Measurements from ENCODE around the gene KLF16.

The KLF16 gene

DNA sequence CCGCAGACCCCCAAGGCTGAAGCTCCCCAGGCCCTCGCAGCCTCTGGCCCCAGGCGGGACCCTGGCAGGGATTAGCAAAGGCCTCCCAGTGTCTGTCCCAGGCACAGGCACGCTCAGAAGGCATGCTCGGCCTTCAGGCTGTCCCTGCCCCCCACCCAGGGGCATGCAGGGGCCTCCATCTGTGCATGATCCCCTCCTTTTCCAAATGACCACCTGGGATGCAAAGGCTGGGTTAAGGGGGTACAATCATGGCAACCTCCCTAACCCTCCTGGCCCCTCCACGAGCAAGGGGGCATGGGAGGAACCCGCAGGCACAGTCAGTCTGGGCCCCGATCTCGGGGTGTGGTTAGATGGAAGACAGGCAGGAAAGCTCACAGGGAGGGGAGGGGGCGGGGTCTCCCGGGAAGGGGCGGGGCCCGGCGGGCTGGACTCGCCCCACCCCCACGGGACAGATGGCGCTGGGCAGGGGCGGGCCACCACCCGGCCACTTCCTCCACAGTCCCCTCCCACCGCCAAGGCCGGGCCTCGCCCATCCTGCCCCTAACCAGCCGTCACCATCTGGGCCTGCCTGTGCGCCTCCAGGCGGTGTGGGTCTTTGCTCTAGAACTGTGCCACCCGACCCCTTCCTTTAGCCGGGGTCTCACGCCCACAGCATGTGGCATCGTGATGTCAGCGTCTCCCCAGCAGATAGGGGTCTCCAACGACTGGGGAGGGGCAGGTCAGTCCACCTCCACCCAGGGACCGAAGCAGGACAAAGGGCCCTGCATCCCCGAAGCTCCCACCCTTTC, 8.1 kb downstream of the KLF16 start:
- no peak for DNase-seq (ENCODE audit: low read depth, low spot score)

DNA sequence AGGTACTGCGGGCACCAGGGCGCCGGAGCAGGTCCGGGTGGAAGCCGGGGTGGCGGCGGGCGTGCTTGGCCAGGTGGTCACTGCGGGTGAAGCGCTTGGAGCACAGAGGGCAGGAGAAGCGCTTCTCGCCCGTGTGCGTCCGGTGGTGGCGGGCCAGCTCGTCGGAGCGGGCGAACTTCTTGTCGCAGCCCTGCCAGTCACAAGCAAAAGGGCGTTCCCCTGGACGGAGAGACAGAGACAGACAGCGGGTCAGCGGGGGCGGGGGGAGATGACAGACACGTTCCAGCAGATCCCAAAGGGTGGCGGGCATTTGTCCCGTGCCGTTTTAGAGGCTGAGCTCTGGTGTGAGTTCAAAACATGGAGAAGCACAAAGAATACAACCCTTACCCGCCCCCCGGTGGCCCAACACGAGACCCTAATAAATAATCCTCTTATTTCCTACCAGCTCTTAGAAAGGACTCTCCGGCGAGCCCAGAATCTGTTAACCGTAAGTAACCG, 8.8 kb downstream of the KLF16 start:
- DNase-seq (ENCODE audit: low read depth, low spot score), result no peak

DNA sequence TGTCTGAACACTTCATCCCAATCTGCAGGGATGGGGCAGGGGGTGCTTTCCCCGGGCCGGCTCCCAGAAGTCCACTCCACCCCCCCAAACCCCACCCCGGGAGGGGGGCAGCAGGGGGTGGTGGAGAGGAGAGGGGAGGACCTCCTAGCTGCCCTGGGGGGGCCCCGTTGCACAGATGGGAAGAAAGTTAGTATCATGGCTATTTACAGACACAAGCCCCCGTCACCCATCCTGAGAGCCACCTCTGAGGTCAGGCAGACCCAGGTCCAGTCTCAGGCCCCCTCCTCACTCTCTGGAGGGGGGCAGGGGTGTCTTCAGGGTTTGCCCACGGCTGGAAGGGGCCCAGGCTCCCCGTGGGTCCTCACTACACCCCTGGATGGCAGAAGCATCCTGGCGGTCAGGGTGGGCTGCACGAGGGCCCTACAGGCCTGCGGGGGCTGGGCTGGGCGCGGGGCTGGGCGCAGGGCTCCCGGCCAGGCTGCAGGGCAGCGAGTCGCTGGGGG, 9.3 kb downstream of the KLF16 start:
- no peak for DNase-seq (ENCODE audit: low read depth, low spot score)

DNA sequence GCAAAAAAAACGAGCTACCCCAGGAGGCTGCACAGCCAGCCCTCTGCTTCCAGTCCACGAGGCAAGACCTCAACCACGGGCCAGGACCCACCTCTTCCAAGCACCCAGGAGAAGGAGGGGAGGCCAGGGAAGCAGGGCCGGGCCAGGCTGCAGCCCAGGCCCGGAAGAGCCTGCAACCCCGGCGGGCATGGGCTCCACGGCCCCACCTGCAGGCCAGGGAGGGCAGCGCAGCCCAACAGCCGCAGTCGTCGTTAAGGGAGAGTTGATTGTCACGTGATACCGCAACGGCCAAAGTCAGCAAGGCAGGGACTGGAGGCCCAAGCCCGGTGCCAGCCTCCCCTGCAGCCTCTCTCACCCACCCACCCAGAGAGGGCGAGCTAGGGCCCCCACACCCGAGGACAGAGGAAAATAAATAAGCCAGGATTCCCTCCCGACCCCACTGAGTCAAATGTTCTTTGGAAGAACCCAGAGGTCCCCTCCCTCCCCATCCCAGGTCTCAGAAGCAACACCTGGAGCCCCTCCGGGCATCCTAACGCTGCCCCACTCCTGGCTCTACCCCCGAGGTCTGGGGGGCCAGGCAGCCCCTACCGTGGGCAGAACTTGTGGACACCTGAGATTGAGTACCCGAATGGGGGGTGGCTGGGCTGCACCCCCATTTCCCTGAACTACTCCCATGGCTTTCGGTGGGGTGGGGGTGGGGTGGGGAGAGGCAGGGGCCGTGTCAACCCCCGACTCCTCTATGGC, 9.9 kb downstream of the KLF16 start:
- DNase-seq (ENCODE audit: low read depth, low spot score), result no peak

DNA sequence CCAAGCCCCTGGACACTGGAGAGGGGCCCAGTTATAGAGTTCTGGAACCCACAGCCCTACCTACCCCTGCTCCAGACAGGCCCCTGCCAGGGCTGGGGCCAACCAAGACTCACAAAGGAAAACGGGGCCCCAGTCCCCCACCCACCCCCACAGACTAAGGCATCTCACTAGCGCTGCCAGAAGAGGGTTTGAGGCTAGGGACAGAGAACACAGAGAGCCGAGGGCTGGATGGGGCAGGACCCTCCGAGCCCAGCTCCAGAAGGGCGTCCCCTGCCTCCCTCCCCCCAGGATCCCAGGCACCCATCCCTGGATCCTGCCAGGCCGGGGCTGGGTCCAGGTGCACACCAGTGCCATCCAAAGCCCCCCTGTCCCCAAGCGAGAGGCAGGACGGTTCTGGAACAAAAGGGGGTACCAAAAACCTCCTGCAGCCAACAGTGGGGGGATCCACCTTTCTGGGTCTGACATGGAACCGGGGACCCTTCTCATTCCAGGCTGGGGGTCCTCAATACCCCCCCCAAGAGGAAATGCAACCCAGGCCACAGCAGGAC, 10.7 kb downstream of the KLF16 start:
- DNase-seq (ENCODE audit: low read depth, low spot score), result no peak

DNA sequence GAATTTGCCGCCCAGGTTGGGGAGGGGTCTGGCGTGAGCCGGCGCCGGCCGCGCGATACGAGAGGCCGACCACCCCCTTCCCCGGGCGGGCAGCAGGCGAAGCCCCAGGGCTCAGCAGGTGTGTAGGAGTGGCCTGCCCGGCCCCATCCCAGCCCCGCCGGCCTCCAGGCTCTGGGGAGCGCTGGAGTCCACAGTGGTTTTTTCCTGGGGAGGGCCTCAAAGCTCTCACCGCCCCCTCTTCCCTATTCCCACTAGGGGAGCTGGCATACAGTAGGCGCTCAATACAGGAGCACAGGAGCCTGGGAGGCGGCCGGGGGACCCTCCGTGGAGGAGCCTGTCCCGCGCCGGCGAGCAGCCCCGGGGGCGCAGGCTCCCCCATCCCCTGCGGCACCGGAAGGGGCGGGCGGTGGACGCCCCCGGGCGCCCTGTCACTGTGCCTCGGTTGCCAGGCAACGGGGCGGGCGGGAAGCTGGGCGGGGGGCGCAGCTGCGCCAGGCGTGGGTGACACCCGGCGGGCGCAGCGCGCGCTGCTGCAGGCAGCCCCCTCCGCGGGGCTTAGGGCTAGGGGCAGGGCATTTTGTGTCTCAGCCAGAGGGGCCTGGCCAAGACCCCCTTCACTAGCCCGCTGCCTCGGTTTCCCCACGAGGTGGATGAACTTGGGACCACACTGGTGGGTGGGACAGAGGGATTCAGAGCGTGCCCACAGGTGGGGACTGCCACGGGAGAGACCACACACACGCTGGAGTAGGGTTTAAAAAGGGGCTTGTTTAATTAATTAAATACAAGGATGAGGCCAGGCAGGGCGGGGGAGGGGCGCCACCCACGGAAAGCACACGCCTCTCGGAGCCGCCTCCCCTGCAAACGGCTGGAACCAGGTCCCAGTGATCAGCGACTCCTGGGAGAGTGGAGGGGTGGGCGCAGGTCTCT, 11.5 kb downstream of the KLF16 start:
- DNase-seq (ENCODE audit: low read depth, low spot score), result no peak

DNA sequence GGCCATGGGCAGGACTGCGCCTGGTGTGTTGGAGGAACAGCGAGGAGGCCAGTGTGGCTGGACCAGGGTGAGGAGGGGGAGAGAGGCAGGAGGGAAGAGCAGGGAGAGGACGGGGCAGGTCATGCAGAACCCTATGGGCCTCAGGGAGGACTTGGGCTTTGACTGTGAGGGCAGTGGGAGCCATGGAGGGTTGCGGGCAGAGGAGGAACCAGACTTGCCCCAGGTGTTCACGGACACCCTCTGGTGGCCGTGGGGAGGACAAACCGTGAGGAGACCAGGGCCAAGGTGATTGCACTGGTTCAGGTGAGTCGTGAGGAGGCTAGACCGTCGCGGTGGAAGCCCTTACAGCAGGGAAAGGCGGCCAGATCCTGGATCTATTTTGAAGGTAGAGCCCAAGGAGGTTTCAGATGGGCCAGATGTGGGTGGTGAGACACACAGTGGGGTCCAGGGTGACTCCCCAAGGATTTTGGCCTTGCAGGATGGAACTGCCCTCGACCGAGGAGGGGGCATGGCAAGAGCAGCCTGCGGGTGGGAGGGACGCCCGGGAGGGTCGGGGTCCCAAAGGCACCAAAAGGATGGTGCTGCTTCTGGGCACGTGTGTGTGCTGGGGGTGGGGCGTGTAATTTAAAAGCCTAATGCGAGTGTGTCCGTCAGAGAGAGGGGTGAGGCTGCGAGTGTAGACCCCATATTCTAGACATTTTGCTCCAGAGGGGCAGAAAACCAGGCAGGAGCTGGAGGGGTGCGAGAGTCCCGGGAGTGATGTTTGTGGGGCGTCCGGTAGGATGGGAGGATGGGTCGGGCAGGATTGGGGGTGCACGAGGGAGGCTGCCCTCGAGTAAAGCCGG, 12.3 kb downstream of the KLF16 start:
- no peak for DNase-seq (ENCODE audit: low read depth, low spot score)

DNA sequence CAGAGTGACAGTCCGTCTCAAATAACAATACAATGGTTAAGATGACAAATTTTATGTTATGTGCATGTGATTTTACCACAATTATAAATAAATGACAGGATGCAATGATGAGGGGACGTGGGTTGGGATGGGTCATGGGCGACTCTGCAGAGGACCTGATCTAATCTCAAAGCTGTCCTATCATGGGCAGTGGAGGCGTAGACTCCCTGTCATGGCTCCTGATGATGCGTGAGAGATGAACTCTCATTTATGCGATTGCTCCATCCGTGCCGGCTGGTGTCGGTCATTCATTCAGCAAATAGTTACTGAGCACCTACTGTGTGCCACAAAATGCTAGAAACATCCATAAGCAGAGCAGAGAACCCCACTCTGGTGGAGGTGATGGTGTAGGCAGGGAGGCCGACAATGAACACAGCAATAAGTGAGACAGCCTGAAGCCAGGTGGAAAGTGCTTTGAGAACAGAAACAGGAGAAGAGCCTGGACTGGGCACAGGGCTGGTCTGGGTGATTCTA, 13.4 kb downstream of the KLF16 start:
- no peak for DNase-seq (ENCODE audit: low read depth, low spot score)

DNA sequence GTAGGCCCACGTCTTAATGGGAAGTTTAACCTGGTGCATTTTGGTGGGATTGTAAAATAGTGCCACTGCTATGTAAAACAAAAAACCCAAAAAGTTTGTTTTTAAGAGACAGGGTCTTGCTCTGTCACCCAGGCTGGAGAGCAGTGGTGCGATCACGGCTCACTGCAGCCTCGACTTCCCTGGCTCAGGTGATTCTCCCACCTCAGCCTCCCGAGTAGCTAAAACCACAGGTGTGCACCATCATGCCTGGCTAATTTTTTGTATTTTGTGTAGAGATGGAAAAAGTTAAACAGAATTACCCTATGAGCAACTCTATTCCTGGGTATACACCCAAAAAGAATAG, 14.3 kb downstream of the KLF16 start:
- no peak for DNase-seq (ENCODE audit: low read depth, low spot score)

DNA sequence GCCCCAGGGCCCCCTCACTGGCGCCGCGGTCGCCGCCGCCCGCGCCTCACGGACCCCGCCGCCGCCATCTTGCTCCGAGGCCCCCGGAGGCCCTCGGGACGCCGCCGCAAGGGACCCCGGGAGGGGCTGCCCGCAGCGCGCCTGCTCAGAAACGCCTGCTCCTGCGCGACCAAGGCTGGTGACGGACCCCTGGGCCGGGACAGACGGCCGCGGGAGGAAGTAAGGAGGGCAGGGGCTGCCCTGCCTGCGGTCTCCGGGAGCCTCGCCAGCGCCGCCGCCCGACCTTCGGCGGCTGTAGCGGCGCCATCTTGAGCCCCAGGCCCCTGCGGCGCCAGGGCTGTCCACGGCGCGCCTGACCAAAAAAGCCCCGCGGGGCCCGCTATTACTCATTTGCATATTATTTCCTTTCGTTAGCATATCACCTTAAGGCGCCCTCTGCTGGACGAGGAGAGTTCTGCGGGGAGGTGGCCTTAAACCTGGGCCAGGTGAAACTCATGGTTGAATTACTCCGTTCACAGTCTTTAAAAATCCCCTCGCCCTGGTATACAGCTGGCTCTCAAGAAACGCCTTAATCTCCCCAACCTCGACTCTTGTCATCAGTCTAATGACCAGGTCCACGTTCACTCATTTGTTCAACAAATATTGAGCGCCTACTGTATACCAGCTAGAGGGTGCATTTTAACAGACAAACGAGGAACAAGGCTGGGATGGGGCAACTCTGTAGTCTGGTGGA, 14.8 kb downstream of the KLF16 start, which contains the start of gene REXO1:
REXO1 (minus strand) TSS at position 85 of the 733 bp plus-strand sequence. CDS start 125 bp downstream, outside the sequence.
- DNase-seq (ENCODE audit: low read depth, low spot score), result peak; percentile 89

DNA sequence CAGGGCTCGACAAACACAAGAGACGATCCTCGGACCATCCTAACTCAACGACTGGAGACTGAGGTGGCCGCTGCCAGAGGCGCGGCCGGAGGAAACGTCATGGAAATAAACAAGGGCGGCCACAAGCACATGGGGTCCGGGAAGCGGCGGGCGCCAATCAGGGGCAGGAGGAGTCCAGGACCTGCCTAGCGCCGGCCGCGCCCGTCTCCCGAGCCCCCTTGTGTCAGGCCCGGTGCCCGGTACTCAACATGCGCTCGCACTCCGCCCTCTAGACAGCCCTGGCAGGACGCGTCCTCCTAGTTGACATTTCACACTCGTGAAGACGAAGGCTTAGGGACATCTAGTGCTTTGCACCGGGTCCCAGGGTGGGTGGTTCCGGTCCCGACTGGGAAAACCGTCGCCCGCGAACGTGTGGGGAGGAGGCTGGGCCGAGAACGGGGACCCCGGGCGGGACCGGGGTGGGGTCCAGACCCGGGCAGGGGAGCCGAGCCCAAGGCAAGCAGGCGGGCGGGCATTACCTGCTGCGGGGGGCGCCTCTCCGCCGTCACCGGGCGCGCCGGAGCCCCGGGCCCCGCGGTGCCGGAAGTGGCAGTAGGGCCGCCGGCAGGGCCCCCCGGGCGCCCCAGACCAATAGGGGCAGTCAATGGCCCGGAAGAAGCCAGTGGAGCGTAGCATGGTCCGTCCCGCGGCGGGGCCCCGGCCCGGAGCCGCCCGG, 15.5 kb downstream of the KLF16 start:
- DNase-seq (ENCODE audit: low read depth, low spot score), result no peak

DNA sequence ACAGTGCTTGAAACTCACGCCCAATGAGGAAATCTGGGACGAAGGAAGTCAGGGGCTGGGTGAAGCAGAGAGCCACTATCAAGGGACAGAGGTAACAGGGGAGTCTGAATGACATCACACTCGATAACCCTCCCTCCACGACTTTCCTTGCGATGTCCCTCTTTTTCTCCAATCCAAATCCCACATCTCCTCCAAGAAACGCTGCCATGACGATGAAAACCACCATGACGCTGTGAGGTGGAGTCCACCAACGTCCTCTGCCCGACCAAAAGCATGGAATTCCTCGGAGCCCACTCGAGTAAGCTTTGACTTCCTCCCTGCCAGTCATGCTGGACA, 16.1 kb downstream of the KLF16 start:
- DNase-seq (ENCODE audit: low read depth, low spot score), result no peak

DNA sequence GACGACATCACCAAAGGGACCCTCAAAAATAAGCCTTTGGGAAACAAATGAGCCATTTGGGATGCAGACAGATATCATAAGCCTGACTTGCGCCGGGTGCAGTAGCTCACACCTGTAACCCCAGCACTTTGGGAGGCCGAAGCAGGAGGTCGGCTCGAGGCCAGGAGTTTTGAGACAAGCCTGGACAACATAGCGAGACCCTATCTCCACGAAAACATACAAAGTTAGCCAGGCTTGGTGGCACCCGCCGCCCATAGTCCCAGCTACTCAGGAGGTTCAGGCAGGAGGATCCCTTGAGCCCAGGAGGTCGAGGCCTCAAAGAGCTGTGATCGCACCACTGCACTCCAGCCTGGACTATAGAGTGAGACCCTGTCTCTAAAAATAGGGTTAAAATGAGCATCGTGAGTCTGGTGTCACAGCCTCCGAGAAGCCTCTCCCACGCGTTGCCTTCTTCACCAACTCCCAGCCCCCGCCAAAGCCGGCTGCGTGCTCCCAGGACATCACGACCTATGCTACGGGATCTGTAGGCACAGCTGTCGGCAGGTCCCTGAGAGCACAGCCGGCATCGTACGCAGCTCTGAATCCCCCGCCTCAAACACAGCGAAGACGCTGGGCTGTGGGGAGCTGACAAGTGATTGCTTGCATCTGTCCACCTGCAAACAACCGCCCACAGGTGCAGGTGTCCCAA, 16.7 kb downstream of the KLF16 start:
- DNase-seq (ENCODE audit: low read depth, low spot score), result no peak

DNA sequence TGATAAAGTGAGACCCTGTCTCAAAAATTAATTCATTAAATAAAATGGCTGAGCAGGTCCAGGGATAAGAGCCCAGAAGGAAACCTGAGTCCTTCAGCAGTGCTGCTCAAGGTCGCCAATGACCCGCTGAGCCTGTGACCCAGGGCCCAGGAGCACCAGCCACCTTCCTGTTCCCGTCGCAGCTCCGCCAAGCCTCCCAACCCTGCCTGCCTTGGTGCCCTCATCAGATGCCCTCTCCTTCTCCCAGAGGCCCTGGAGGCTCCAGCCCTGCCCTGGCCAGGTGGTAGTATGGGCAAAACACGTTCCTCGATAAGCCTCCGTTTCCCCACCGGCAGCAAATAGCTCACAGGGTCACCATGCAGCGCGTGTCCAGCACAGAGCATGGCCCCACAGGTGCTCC, 17.7 kb downstream of the KLF16 start:
- DNase-seq (ENCODE audit: low read depth, low spot score), result no peak

DNA sequence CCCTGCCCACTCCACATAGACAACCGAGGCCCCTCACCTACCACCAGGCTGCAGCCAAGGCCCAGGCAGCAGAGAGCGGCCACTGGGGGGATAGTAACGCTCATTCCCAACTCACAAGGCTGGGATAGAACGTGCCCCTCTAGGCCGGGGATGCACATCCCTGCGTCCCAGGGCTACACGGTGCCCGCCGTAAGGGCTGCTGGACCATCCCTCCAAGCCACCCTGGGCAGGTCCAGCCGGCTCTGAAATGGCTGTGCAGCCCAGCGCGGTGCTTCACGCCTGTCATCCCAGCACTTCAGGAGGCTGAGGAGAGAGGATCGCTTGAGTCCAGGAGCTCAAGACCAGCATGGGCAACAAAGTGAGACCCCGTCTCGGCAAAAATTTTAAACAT, 18.3 kb downstream of the KLF16 start:
- DNase-seq (ENCODE audit: low read depth, low spot score), result no peak

DNA sequence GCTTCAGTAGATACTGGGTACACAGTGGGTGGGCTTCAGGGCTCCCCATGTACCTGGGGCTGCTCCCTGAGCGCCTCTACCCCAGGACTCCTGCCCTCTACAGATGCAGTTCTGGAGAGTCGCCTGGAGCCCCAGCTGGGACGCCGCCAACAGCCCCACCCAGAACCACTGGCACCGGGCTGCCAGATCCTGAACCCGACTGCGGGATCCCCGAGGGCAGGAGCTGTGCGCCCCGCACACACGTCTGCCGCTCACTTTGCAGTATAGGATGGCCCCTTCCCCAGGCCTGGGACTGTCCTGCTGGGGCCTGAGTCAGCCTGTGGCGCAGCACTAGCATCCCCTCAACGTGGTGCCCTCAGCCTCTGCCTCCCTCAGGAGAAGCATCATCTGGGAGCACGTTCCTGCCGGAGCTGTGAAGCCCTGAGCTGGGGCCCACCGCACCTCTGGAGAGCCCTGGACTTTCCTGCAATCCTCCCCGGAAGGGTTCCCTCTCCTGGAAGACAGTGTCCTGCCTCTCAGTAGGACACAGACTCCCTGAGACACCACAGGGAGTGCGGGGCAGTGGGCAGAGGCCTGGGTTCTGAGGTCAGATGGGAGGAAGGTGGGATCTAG, 18.8 kb downstream of the KLF16 start:
- DNase-seq (ENCODE audit: low read depth, low spot score), result no peak

DNA sequence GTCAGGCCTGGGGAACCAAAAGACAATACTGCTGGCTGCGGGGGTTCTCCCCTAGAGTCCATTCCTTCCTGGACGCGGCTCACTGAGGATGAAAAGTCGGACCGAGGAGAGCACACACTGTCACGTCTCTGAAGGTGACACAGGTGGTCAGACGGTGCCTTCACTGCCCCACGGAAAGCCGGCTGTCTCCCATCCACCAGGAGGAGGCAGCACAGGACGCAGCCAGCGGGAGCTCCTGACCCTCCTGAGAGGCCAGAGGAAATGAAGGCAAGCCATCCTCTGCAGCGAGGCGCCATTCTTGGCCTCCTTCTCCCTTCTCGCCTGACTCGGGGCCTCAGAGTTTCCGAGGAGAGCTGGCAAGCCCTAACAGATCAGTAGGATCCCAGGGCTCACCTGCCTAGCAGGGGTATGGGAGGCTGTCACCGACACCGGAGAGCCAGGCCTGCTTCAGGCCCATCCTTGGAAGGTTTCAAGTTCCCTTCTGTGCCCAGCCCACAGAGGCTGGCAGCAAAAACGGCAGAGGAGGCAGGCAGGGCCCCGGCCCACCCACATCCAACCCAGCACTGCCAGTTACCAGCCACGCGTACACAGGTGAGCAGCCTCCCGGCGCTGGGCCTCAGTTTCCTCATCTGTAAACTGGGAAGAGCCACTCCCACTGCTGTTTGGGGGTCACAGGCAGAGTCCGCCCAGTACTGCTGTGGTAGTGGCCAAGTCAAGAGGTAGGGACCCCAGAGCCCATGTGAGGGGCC, 19.6 kb downstream of the KLF16 start:
- DNase-seq (ENCODE audit: low read depth, low spot score), result no peak
